Central memory CD8-positive, alpha-beta T cell (primary cell): Measurements from ENCODE around the gene INPP4B.
"Not testable (repeated sequence)": the region's sequence is repeated elsewhere in the genome, so short reads cannot be mapped to it uniquely, and the experiment has no call there.

Source experiments
- ATAC-seq: fragments of 150-1000 bp; cut with Tn5 transposase; replicated peaks from 2 replicates; pipeline ENCODE4 v1.10.0; 2022; ENCODE audit warnings: mild to moderate bottlenecking, moderate FRiP score, moderate number of reproducible peaks; ENCODE audit not compliant: poor library complexity, severe bottlenecking; ENCODE audit errors: extremely low read depth
- DNase-seq, 2 donors: peaks; one replicate each; pipeline ENCODE4 v3.0.0; 2021; ENCODE audit warnings: low spot score in 2 of 2
- H3K27ac Mint-ChIP-seq: one replicate; pipeline ENCODE4 v1.8.0; 2022; ENCODE audit warnings: low read depth, mild to moderate bottlenecking, moderate library complexity, mixed read lengths
- H3K27me3 Mint-ChIP-seq: one replicate; pipeline ENCODE4 v1.8.0; 2022; ENCODE audit warnings: mixed read lengths
- H3K36me3 Mint-ChIP-seq: one replicate; pipeline ENCODE4 v1.8.0; 2022; ENCODE audit warnings: mild to moderate bottlenecking, moderate library complexity, mixed read lengths; ENCODE audit not compliant: insufficient read depth
- H3K4me1 Mint-ChIP-seq: one replicate; pipeline ENCODE4 v1.8.0; 2022; ENCODE audit warnings: mixed read lengths
- H3K4me3 Mint-ChIP-seq: one replicate; pipeline ENCODE4 v1.8.0; 2022; ENCODE audit warnings: mild to moderate bottlenecking, moderate library complexity, mixed read lengths
- H3K9me3 Mint-ChIP-seq: one replicate; pipeline ENCODE4 v1.8.0; 2022; ENCODE audit warnings: mixed read lengths

INPP4B gene

GRCh38 chr4:142539796-142540482 is 306.2 kb downstream of the INPP4B start:
- H3K9me3 Mint-ChIP-seq, result no peaks in the 10 kb centered on the region
- H3K36me3 Mint-ChIP-seq, result peaks cover 3% of the 10 kb centered on the region
- DNase-seq (no peak), ATAC-seq (no peak)
- H3K27ac Mint-ChIP-seq, result no peak overlapping the region
- no peak overlapping the region for H3K4me3 Mint-ChIP-seq
- H3K27me3 Mint-ChIP-seq, result no peaks in the 10 kb centered on the region
- H3K4me1 Mint-ChIP-seq, result no peaks in the 10 kb centered on the region

GRCh38 chr4:142535009-142535408 is 311.1 kb downstream of the INPP4B start:
- H3K4me1 Mint-ChIP-seq, result no peaks in the 10 kb centered on the region
- no peak overlapping the region for H3K27ac Mint-ChIP-seq
- H3K4me3 Mint-ChIP-seq, result no peak overlapping the region
- H3K36me3 Mint-ChIP-seq, result peaks cover 3% of the 10 kb centered on the region
- no peaks in the 10 kb centered on the region for H3K9me3 Mint-ChIP-seq
- ATAC-seq (no peak), DNase-seq (no peak)
- no peaks in the 10 kb centered on the region for H3K27me3 Mint-ChIP-seq

- H3K27me3 Mint-ChIP-seq, result no peaks in the 10 kb centered on the region
- H3K9me3 Mint-ChIP-seq, result no peaks in the 10 kb centered on the region
- H3K36me3 Mint-ChIP-seq, result no peaks in the 10 kb centered on the region
- H3K4me3 Mint-ChIP-seq, result no peak overlapping the region
- DNase-seq, result no peak
- H3K27ac Mint-ChIP-seq, result no peak overlapping the region
- ATAC-seq, result no peak
- H3K4me1 Mint-ChIP-seq, result no peaks in the 10 kb centered on the region
Observed at GRCh38 chr4:142532054-142532453, 314.0 kb downstream of the INPP4B start.

- Mint-ChIP-seq H3K27ac (no peak overlapping the region), H3K36me3 (no peaks in the 10 kb centered on the region), H3K9me3 (no peaks in the 10 kb centered on the region), H3K27me3 (no peaks in the 10 kb centered on the region), H3K4me1 (no peaks in the 10 kb centered on the region), H3K4me3 (no peak overlapping the region)
- DNase-seq (no peak), ATAC-seq (no peak)
Observed at GRCh38 chr4:142530728-142531127, 315.4 kb downstream of the INPP4B start.

GRCh38 chr4:142528433-142528832 is 317.7 kb downstream of the INPP4B start:
- H3K27me3 Mint-ChIP-seq, result no peaks in the 10 kb centered on the region
- H3K36me3 Mint-ChIP-seq, result no peaks in the 10 kb centered on the region
- ATAC-seq (no peak), DNase-seq (no peak)
- H3K4me3 Mint-ChIP-seq, result no peak overlapping the region
- no peaks in the 10 kb centered on the region for H3K9me3 Mint-ChIP-seq
- no peak overlapping the region for H3K27ac Mint-ChIP-seq
- H3K4me1 Mint-ChIP-seq, result no peaks in the 10 kb centered on the region

- no peaks in the 10 kb centered on the region for H3K27me3 Mint-ChIP-seq
- ATAC-seq, result no peak
Observed at GRCh38 chr4:142523111-142523510, 323.0 kb downstream of the INPP4B start.

GRCh38 chr4:142519342-142519741 is 326.8 kb downstream of the INPP4B start:
- H3K27me3 Mint-ChIP-seq, result no peaks in the 10 kb centered on the region
- no peak overlapping the region for H3K4me3 Mint-ChIP-seq
- DNase-seq (no peak), ATAC-seq (no peak)
- no peaks in the 10 kb centered on the region for H3K36me3 Mint-ChIP-seq
- H3K27ac Mint-ChIP-seq, result no peak overlapping the region
- H3K9me3 Mint-ChIP-seq, result no peaks in the 10 kb centered on the region
- H3K4me1 Mint-ChIP-seq, result no peaks in the 10 kb centered on the region

More at GRCh38 chr4:142523111-142523510, 323.0 kb downstream of the INPP4B start:
- H3K36me3 Mint-ChIP-seq, result no peaks in the 10 kb centered on the region
- no peak for DNase-seq
- H3K27ac Mint-ChIP-seq, result no peak overlapping the region
- no peaks in the 10 kb centered on the region for H3K4me1 Mint-ChIP-seq
- no peaks in the 10 kb centered on the region for H3K9me3 Mint-ChIP-seq
- H3K4me3 Mint-ChIP-seq, result no peak overlapping the region

GRCh38 chr4:142516686-142517526 is 329.2 kb downstream of the INPP4B start:
- no peak overlapping the region for H3K4me3 Mint-ChIP-seq
- H3K9me3 Mint-ChIP-seq, result no peaks in the 10 kb centered on the region
- no peaks in the 10 kb centered on the region for H3K36me3 Mint-ChIP-seq
- H3K27ac Mint-ChIP-seq, result no peak overlapping the region
- no peak for ATAC-seq
- no peak for DNase-seq
- H3K27me3 Mint-ChIP-seq, result no peaks in the 10 kb centered on the region
- H3K4me1 Mint-ChIP-seq, result no peaks in the 10 kb centered on the region

- Mint-ChIP-seq H3K27ac (no peak overlapping the region), H3K36me3 (no peaks in the 10 kb centered on the region), H3K9me3 (no peaks in the 10 kb centered on the region), H3K27me3 (no peaks in the 10 kb centered on the region), H3K4me1 (no peaks in the 10 kb centered on the region), H3K4me3 (no peak overlapping the region)
- no peak for ATAC-seq
- DNase-seq, result no peak
Observed at GRCh38 chr4:142512161-142512560, 333.9 kb downstream of the INPP4B start.

GRCh38 chr4:142509881-142510280 is 336.2 kb downstream of the INPP4B start:
- Mint-ChIP-seq H3K9me3 (no peaks in the 10 kb centered on the region), H3K27me3 (no peaks in the 10 kb centered on the region), H3K27ac (no peak overlapping the region), H3K4me1 (no peaks in the 10 kb centered on the region), H3K4me3 (no peak overlapping the region), H3K36me3 (no peaks in the 10 kb centered on the region)
- ATAC-seq, result no peak
- DNase-seq, result no peak

- H3K9me3 Mint-ChIP-seq, ATAC-seq, H3K4me1 Mint-ChIP-seq, DNase-seq, H3K27ac Mint-ChIP-seq, H3K4me3 Mint-ChIP-seq, H3K36me3 Mint-ChIP-seq, H3K27me3 Mint-ChIP-seq: not testable (repeated sequence)
Observed at GRCh38 chr4:142509381-142509780, 336.7 kb downstream of the INPP4B start.

GRCh38 chr4:142500966-142501365 is 345.1 kb downstream of the INPP4B start:
- no peak overlapping the region for H3K4me3 Mint-ChIP-seq
- H3K9me3 Mint-ChIP-seq, result no peaks in the 10 kb centered on the region
- no peaks in the 10 kb centered on the region for H3K27me3 Mint-ChIP-seq
- H3K4me1 Mint-ChIP-seq, result peaks cover 6% of the 10 kb centered on the region
- no peaks in the 10 kb centered on the region for H3K36me3 Mint-ChIP-seq
- no peak for ATAC-seq
- no peak for DNase-seq
- H3K27ac Mint-ChIP-seq, result no peak overlapping the region

- Mint-ChIP-seq H3K27me3 (no peaks in the 10 kb centered on the region), H3K27ac (no peak overlapping the region), H3K4me1 (peaks cover 6% of the 10 kb centered on the region), H3K36me3 (no peaks in the 10 kb centered on the region), H3K9me3 (no peaks in the 10 kb centered on the region), H3K4me3 (no peak overlapping the region)
- DNase-seq (no peak), ATAC-seq (no peak)
Observed at GRCh38 chr4:142497606-142498005, 348.5 kb downstream of the INPP4B start.
